Neural cell (in vitro differentiated cells): ENCODE data around the gene FOXJ2.

Experiments used
- CTCF ChIP-seq: fragments of 450-650 bp; IDR thresholded peaks from 2 replicates; pipeline ENCODE4 v1.5.1; 2014; ENCODE audit warnings: antibody characterized with exemption, mild to moderate bottlenecking, moderate library complexity; ENCODE audit not compliant: poor library complexity, severe bottlenecking
- EP300 ChIP-seq: fragments of 450-650 bp; conservative IDR thresholded peaks from 2 replicates; pipeline ENCODE4 v1.6.1; 2014; ENCODE audit warnings: antibody characterized with exemption, mild to moderate bottlenecking, moderate library complexity; ENCODE audit not compliant: poor library complexity, severe bottlenecking
- EZH2 ChIP-seq: fragments of 200-600, 300-800 bp; shearing (Covaris generic), sonication (generic); IDR thresholded peaks from 2 replicates; pipeline ENCODE4 v1.6.1; 2014; ENCODE audit warnings: antibody characterized with exemption, low read length, borderline replicate concordance, mild to moderate bottlenecking; ENCODE audit not compliant: insufficient read depth, poor library complexity, severe bottlenecking
- MXI1 ChIP-seq: fragments of 450-650 bp; conservative IDR thresholded peaks from 2 replicates; pipeline ENCODE4 v1.6.1; 2014; ENCODE audit warnings: antibody characterized with exemption, mild to moderate bottlenecking; ENCODE audit not compliant: poor library complexity, severe bottlenecking
- POLR2AphosphoS5 ChIP-seq: IDR thresholded peaks from 2 replicates; pipeline ENCODE4 v1.6.1; 2012
- RAD21 ChIP-seq: fragments of 450-650 bp; conservative IDR thresholded peaks from 2 replicates; pipeline ENCODE4 v1.6.1; 2014; ENCODE audit warnings: antibody characterized with exemption, mild to moderate bottlenecking, moderate library complexity
- REST ChIP-seq: IDR thresholded peaks from 2 replicates; pipeline ENCODE4 v1.6.1; 2012; ENCODE audit warnings: borderline replicate concordance
- SMC3 ChIP-seq: fragments of 450-650 bp; conservative IDR thresholded peaks from 2 replicates; pipeline ENCODE4 v1.6.1; 2014; ENCODE audit warnings: antibody characterized with exemption, mild to moderate bottlenecking, moderate library complexity; ENCODE audit not compliant: poor library complexity

GRCh38 chr12:8081251-8081920 lies 48.9 kb downstream of the FOXJ2 start:
- no peak for TF ChIP-seq CTCF
- no peak for TF ChIP-seq EP300
- no peak for TF ChIP-seq MXI1
- TF ChIP-seq POLR2AphosphoS5: no peak
- TF ChIP-seq RAD21: no peak
- TF ChIP-seq EZH2: no peak
- TF ChIP-seq SMC3: no peak
- no peak for TF ChIP-seq REST
